Spleen (tissue), 7 donors: Measurements from ENCODE around the gene DLG2.

Experiments used
- POLR2A ChIP-seq, 3 donors: fragments of 450-650 bp; IDR thresholded peaks; one replicate each; pipeline ENCODE4 v1.5.1; 2017; ENCODE audit warnings: antibody characterized with exemption in 3 of 3, mild to moderate bottlenecking in 1 of 3
- TF ChIP-seq, protein P1 (sequence below), 11 experiments: fragments of 200-600 bp in 7 of 11; fragments of 450-650 bp in 4 of 11; sonication (generic) in 4 of 11; IDR thresholded peaks in 8 of 11; conservative IDR thresholded peaks in 3 of 11; 1 replicate in 7 of 11; 2 replicates in 4 of 11; pipeline versions ENCODE4 v1.4.0 to v1.8.0; 2016 to 2021; ENCODE audit warnings: antibody characterized with exemption in 11 of 11, inconsistent platforms in 4 of 11, mild to moderate bottlenecking in 1 of 11
- donor health status: DM: no; HTN: no; CAD: no; lungs with moderate emphysema.
- donor health status: DM: no; HTN: no; CAD: no.
- donor health status: DM: no; HTN: no; CAD: no.

- TF ChIP-seq, protein P1, sequence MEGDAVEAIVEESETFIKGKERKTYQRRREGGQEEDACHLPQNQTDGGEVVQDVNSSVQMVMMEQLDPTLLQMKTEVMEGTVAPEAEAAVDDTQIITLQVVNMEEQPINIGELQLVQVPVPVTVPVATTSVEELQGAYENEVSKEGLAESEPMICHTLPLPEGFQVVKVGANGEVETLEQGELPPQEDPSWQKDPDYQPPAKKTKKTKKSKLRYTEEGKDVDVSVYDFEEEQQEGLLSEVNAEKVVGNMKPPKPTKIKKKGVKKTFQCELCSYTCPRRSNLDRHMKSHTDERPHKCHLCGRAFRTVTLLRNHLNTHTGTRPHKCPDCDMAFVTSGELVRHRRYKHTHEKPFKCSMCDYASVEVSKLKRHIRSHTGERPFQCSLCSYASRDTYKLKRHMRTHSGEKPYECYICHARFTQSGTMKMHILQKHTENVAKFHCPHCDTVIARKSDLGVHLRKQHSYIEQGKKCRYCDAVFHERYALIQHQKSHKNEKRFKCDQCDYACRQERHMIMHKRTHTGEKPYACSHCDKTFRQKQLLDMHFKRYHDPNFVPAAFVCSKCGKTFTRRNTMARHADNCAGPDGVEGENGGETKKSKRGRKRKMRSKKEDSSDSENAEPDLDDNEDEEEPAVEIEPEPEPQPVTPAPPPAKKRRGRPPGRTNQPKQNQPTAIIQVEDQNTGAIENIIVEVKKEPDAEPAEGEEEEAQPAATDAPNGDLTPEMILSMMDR (IDR thresholded peaks at IDR 0.05 in 8 of 11, conservative IDR thresholded peaks at IDR 0.05 in 3 of 11), result no peak
- TF ChIP-seq POLR2A (IDR thresholded peaks at IDR 0.05), result no peak
These were observed 2084.3 kb downstream of the DLG2 start for GRCh38 chr11:83542861-83543260.
